Neural cell (in vitro differentiated cells): ENCODE measurements around the gene ADGRL3.

Experiments used
- EP300 ChIP-seq: fragments of 450-650 bp; conservative IDR thresholded peaks from 2 replicates; pipeline ENCODE4 v1.6.1; 2014; ENCODE audit warnings: antibody characterized with exemption, mild to moderate bottlenecking, moderate library complexity; ENCODE audit not compliant: poor library complexity, severe bottlenecking
- EZH2 ChIP-seq: fragments of 200-600, 300-800 bp; shearing (Covaris generic), sonication (generic); IDR thresholded peaks from 2 replicates; pipeline ENCODE4 v1.6.1; 2014; ENCODE audit warnings: antibody characterized with exemption, low read length, borderline replicate concordance, mild to moderate bottlenecking; ENCODE audit not compliant: insufficient read depth, poor library complexity, severe bottlenecking
- MXI1 ChIP-seq: fragments of 450-650 bp; conservative IDR thresholded peaks from 2 replicates; pipeline ENCODE4 v1.6.1; 2014; ENCODE audit warnings: antibody characterized with exemption, mild to moderate bottlenecking; ENCODE audit not compliant: poor library complexity, severe bottlenecking
- POLR2AphosphoS5 ChIP-seq: IDR thresholded peaks from 2 replicates; pipeline ENCODE4 v1.6.1; 2012
- RAD21 ChIP-seq: fragments of 450-650 bp; conservative IDR thresholded peaks from 2 replicates; pipeline ENCODE4 v1.6.1; 2014; ENCODE audit warnings: antibody characterized with exemption, mild to moderate bottlenecking, moderate library complexity
- REST ChIP-seq: IDR thresholded peaks from 2 replicates; pipeline ENCODE4 v1.6.1; 2012; ENCODE audit warnings: borderline replicate concordance
- TAF1 ChIP-seq: IDR thresholded peaks from 2 replicates; pipeline ENCODE4 v1.6.1; 2012; ENCODE audit warnings: low read depth
- TF ChIP-seq, protein P1 (sequence below): fragments of 450-650 bp; IDR thresholded peaks from 2 replicates; pipeline ENCODE4 v1.5.1; 2014; ENCODE audit warnings: antibody characterized with exemption, mild to moderate bottlenecking, moderate library complexity; ENCODE audit not compliant: poor library complexity, severe bottlenecking

DNA sequence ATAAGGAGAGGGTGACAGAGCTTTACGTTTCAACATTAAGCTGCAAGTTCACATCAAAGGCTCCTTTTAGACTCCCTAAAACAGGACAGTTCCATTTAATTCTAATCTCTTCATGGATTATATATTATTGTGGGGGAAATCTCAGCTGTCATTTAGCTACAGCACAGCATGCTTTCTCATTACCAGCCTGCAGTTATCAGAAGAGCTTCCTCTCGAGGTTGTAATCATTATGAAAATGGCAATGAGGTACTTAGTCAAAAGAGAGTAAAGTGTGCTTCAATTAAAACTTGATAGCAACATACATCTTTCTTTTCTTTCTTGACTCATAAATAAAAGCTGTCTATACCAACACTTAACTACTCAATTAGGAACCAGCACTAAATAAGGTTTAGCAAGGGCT, 896.8 kb downstream of the ADGRL3 start:
- TF ChIP-seq RAD21 = no peak
- TF ChIP-seq, protein P1, sequence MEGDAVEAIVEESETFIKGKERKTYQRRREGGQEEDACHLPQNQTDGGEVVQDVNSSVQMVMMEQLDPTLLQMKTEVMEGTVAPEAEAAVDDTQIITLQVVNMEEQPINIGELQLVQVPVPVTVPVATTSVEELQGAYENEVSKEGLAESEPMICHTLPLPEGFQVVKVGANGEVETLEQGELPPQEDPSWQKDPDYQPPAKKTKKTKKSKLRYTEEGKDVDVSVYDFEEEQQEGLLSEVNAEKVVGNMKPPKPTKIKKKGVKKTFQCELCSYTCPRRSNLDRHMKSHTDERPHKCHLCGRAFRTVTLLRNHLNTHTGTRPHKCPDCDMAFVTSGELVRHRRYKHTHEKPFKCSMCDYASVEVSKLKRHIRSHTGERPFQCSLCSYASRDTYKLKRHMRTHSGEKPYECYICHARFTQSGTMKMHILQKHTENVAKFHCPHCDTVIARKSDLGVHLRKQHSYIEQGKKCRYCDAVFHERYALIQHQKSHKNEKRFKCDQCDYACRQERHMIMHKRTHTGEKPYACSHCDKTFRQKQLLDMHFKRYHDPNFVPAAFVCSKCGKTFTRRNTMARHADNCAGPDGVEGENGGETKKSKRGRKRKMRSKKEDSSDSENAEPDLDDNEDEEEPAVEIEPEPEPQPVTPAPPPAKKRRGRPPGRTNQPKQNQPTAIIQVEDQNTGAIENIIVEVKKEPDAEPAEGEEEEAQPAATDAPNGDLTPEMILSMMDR = no peak
- no peak for TF ChIP-seq REST
- TF ChIP-seq POLR2AphosphoS5 = no peak
- TF ChIP-seq MXI1 = no peak
- no peak for TF ChIP-seq EP300
- no peak for TF ChIP-seq EZH2
- no peak for TF ChIP-seq TAF1
